ENCODE data around the gene TP53INP2.
"Not testable (repeated sequence)": the region's sequence is repeated elsewhere in the genome, so short reads cannot be mapped to it uniquely, and the experiment has no call there.

Gene TP53INP2

DNA sequence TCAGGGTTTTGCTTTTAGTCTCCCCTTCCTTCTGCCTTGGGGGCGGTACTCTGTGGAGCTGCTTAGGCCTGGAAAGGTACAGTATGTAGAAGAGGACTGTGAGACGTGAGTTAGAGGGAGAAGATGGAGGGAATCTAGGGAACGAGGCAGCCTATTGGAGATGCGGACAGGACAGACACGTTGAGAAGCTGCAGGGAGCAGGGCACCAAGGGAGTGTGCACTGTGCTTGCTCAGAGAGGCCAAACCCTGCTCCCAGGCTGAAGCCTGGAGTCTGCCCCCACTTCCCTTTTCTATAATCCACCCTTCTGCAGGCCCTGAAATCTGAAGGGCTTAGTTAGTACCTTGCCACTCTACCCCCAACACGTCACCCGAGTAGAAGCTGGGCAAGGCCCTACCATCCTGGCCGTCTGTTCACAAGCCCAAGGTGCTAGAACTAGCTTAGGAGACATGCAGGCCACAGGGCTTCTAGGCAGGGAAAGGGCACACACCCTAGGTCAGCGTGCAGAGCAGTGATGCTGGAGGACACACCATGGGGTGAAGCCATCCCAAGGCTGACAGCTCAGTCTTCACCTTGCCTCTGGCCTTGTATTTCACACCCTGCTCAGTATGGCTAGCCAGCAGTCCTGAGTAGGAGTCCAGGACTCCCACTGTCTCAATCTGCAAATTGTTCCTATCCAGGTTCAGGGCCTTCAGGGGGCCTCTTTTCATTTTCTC is 6.9 kb downstream of the TP53INP2 start:
- TF ChIP-seq, protein P1, sequence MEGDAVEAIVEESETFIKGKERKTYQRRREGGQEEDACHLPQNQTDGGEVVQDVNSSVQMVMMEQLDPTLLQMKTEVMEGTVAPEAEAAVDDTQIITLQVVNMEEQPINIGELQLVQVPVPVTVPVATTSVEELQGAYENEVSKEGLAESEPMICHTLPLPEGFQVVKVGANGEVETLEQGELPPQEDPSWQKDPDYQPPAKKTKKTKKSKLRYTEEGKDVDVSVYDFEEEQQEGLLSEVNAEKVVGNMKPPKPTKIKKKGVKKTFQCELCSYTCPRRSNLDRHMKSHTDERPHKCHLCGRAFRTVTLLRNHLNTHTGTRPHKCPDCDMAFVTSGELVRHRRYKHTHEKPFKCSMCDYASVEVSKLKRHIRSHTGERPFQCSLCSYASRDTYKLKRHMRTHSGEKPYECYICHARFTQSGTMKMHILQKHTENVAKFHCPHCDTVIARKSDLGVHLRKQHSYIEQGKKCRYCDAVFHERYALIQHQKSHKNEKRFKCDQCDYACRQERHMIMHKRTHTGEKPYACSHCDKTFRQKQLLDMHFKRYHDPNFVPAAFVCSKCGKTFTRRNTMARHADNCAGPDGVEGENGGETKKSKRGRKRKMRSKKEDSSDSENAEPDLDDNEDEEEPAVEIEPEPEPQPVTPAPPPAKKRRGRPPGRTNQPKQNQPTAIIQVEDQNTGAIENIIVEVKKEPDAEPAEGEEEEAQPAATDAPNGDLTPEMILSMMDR (IDR thresholded peaks at IDR 0.05; ENCODE audit: low read depth, low read length): no peak
- in situ Hi-C loops (cut with HindIII; ENCODE audit: low sequenced_read_pairs): no loop called here
- DNase-seq (ENCODE audit: low read depth, low spot score): no peak
- H3K4me3 ChIP-seq (ENCODE audit: low read depth, low read length): no peak overlapping the region

DNA sequence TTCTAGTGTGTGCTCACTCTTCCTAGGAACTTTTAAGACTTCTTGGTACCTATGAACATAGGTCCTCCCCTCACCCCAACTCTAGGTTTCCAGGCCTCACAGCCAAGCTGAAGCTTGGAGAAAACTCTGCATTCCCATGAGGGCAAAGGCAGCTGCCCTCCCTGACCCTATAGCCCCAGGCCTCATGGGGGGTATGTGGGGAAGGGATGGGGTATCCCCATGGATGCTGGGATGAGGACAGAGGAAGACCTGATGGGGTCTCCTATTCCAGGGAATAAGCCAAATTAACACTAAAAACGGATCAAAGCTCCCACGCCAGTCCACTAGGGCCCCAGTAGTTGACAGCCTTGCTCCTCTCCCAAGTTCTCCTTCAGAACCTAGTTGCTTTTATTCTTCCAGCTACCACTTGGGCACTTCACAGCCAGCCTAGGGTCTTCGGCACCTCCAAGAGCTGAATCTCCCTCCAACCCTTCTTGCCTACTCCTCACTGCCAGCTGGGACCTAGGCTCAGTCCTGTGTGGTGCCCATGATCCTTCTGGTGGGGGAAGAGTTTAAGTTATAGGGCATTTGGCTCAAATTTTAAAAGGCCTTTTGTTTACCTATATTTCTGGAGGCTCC is 7.8 kb downstream of the TP53INP2 start:
- in situ Hi-C loops (cut with HindIII; ENCODE audit: low sequenced_read_pairs): no loop called here
- DNase-seq (ENCODE audit: low read depth, low spot score): no peak
- no peak overlapping the region for H3K4me3 ChIP-seq (ENCODE audit: low read depth, low read length)
- TF ChIP-seq, protein P1 (IDR thresholded peaks at IDR 0.05; ENCODE audit: low read depth, low read length): no peak

DNA sequence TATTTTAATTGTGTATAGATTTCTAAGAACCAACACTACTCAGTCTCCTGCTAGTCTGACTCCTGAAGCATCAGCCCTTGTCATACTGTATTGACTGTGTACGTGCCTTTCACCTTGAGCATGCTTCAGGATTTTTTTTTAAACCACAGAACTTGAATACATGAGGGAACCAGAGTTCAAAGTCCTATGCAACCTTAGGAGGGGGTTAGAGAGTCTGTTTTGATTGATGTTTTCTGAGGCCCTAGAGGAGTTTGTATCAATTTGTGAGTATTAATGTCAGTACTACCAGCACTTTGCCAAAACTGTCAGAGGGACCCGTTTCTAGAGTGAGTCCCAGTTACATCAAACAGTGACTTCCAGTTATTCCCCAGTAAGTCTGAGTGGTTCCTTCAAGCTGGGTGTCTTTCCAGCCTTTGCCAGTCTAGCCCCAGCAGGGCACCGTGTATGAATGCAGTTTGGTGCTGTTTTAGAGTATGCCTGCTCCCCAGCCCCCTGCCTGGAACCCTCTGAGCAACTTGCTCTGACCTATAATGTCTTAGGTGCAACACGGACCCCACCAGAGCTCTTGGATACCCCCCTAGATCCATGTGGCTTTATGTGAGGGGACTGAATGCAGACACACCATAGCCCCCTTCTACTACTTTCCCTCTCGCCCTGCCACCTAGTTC is 8.5 kb downstream of the TP53INP2 start:
- TF ChIP-seq, protein P1 (IDR thresholded peaks at IDR 0.05; ENCODE audit: low read depth, low read length): no peak
- in situ Hi-C loops (cut with HindIII; ENCODE audit: low sequenced_read_pairs): no loop called here

DNA sequence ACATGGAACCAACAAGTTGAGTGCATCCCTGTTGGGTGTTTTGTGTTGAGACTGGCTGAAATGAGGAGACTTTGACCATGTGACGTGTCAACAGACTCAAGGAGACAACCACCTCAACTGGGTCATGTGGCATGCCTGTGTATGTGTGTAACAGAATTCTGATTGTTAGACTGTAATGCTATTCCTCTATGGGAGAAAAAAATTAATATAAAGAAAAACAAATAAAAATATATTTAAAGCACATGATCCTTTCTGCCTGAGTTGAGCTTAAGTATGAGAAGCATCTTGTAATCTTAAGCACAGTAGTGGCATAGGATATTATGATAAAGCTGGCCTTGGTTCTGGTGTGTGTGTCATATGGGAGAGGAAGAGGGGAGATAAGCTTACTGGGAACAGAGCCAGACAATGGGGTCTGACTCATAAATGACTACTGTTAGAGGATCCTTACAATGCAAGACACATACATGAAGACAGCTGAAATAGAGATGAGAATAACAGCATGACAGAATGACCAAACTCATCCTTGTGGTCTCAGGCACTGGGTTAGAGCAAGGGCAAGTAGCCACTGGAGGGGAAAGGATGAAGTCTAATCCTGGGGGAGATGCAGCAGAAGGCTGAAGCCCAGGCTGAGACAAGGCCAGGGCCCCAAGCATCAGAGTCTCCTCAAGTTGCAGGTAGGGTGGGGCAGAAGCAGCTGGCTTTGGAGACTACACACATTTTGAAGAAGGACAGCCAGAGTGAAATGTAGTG is 9.2 kb downstream of the TP53INP2 start:
- TF ChIP-seq, protein P1 (IDR thresholded peaks at IDR 0.05; ENCODE audit: low read depth, low read length): no peak
- DNase-seq (ENCODE audit: low read depth, low spot score): peak; percentile 97
- no peak overlapping the region for H3K4me3 ChIP-seq (ENCODE audit: low read depth, low read length)
- in situ Hi-C loops (cut with HindIII; ENCODE audit: low sequenced_read_pairs): no loop called here

More for the DNA sequence above, 8.5 kb downstream of the TP53INP2 start:
- H3K4me3 ChIP-seq (ENCODE audit: low read depth, low read length): no peak overlapping the region
- no peak for DNase-seq (ENCODE audit: low read depth, low spot score)

DNA sequence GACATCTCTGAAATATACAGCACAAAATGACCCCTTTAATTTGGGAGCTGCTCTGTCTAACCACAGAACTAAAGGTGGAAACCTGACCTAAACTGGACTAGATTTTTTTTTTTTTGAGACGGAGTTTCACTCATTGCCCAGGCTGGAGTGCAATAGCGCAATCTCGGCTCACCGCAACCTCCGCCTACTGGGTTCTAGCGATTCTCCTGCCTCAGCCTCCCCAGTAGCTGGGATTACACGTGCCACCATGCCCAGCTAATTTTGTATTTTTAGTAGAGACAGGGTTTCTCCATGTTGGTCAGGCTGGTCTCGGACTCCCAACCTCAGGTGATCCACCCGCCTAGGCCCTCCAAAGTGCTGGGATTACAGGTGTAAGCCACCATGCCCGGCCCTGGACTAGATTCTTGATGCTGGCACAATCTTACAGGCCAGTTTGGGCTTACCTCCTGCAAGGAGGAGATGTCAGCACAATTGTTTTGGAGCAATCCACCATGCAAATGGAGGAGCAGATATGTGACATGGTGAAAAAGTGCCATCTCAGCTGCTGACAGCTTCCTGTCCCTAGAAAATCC is 9.9 kb downstream of the TP53INP2 start:
- in situ Hi-C loops (cut with HindIII; ENCODE audit: low sequenced_read_pairs); DNase-seq (ENCODE audit: low read depth, low spot score); H3K4me3 ChIP-seq (ENCODE audit: low read depth, low read length): not testable (repeated sequence)

DNA sequence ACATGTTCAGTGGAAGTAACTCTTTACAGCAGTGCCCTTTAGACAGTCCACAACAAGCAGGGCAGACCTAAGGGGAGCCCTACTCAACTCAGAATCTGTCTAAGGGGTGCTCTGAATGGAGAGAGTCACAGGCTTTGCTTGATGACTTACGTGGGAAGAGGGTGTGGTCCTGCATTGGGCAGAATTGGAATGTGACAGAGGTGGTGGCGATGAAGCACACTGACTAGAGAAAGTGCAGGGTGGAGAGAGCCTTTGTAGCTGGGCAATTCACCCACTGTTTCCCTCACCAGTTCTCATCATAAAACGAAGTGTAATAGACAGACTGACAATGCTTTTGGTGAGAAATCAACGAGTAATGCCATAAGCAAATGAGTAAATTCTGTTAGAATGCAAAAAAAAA is 11.2 kb downstream of the TP53INP2 start:
- no peak for DNase-seq (ENCODE audit: low read depth, low spot score)
- TF ChIP-seq, protein P1 (IDR thresholded peaks at IDR 0.05; ENCODE audit: low read depth, low read length): no peak
- H3K4me3 ChIP-seq (ENCODE audit: low read depth, low read length): no peak overlapping the region
- in situ Hi-C loops (cut with HindIII; ENCODE audit: low sequenced_read_pairs): no loop called here

All from astrocyte of the spinal cord (primary cell).